NCI-H2171 (cell line): ENCODE data around the gene TTC9B.
"Not testable (repeated sequence)": the region's sequence is repeated elsewhere in the genome, so short reads cannot be mapped to it uniquely, and the experiment has no call there.

Source experiments
- DNase-seq: peaks from one replicate; lab custom pipeline; 2025; lab: John Stamatoyannopoulos, UW

Gene TTC9B

GRCh38 chr19:40232949-40233810 lies 15.0 kb upstream of the TTC9B start:
- DNase-seq = no peak

DNA sequence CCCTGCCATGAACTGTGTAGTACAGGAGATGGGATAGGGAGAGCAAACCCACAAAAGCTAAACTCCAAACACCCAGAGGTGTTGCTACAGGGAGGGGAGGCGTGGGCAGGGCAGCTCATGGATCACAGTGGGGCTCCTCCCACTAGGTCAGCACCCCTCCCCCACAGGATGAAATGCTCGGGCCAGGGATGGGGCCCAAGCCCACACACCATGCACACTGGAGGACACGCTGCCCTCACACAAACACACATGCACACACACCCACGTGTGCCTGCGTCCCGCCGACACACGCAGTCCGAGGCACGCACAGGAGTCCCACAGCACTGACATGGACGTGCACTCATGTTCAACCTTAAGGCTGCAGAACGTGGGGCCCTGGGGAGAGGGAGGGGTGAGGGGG lies 14.3 kb upstream of the TTC9B start:
- DNase-seq = no peak

DNA sequence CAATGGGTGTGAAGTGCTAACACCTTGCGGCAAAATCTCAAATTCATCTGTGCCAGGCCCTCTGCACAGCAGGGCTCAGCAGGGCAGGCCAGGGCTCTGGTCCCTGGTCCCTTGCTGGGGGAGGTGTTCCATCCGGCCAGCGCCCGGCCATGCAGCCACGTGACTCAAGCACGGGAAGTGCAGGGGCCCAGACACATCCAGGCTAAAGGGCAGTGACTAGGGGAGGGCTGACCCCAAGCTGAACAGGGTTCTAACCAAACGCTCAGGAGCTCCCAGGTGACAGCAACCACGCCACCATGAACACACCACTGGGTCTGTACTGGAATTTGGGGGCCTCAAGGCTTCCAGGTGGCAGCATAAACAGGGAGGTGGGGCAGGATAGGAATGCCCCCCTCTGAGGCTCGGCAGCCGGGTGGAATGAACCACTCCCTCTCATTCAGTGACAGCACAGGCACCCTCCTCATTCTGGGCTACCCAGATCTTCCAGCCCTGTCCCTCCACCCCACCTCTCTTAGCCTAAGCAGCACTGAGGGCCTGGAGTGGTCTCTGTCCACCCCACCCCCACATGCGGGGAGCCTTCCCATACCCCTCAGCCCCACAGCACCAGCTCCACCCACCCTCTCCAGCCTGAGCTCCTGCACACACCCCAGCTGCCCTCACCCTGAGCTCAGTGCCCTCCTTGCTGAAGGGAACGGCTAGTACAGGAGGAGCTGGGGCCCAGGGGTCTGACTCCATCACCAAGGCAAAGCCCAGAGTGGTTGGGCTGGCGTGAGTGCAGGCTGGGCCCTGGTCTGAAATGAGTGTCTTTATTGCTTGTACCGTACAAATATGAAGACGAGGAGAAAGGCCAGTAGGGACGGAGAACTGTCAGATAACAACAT lies 13.6 kb upstream of the TTC9B start:
- no peak for DNase-seq

DNA sequence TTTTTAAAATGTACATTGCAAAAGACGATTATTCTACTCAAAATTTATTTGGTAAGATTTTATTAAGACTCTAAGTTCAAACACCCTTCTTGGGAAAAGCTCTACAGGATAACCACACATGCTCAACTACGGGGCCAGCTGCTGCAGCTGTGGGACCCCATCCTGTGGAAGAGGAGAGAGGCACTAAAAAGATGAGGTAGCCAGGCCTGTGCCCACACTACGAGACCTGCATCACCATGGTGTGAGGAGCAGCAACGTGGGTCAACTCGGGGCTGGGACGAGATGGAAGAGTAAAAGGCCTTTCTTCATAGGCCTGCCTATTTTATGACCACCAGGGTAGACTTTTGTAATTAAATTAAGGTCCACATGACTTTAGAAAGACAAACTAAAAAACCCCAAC lies 12.9 kb upstream of the TTC9B start:
- DNase-seq = no peak

- no peak for DNase-seq
Observed at GRCh38 chr19:40229926-40230417, 11.8 kb upstream of the TTC9B start.

DNA sequence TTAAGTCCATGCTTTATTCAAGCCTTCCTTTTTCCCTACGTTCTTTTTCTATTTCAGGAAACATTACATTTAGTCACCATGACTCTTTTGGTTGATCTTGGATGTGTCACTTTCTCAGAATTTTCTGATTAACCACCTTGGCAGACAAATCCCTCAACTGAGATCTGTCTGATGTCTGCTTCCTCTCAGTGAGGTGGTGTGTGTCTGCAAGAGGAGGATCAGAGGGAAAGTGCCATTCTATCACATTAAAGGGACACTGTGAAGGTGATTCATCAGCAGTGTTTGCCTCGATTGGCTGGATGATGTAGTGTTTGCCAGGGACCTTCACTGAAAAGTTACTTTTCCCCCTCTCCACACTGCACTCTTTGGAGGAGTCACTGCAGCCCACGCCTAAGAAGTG lies 11.3 kb upstream of the TTC9B start:
- no peak for DNase-seq

- no peak for DNase-seq
Observed at GRCh38 chr19:40228863-40229262, 10.7 kb upstream of the TTC9B start.

GRCh38 chr19:40228346-40228745 lies 10.2 kb upstream of the TTC9B start:
- DNase-seq = no peak

DNA sequence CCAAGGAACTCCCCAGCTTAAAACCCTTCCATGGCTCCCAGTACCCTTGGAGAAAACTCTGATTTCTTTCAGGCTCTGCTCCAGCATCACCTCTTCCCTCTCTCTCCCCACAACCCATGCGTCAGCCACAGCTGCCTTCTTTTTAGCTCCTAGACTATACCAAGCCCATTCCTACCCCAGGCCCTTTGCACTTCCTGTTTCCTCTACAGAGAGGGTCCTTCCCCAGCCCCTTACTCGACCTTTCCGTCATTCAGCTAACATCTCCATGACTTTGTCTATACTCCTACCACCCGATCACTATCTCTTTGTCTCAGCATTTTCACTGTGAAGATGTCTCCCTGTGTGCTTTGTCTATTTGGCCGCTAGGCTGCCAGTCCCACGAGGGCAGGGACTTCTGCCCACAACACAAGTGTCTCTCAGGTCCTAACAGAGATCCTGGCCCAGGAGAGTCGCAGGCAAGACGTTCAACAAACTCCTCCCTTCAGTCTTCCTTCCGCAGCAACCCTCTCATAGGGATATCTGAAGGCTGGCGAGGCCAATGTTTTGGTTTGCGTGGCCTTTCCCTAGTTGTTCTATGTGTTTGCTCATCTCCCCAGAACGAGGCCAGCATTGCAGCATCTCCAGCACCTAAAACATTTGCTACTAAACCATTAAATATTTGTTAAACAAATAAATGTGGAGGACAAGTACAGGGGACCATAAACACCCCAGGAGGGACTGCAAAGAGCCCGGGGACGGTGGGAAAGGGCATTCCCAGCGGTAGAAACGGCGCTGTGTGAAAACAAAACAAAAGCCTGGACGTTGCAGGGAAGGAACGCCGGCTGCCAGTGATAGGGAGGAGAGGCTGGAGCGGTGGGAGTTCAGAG lies 7.5 kb upstream of the TTC9B start:
- no peak for DNase-seq

DNA sequence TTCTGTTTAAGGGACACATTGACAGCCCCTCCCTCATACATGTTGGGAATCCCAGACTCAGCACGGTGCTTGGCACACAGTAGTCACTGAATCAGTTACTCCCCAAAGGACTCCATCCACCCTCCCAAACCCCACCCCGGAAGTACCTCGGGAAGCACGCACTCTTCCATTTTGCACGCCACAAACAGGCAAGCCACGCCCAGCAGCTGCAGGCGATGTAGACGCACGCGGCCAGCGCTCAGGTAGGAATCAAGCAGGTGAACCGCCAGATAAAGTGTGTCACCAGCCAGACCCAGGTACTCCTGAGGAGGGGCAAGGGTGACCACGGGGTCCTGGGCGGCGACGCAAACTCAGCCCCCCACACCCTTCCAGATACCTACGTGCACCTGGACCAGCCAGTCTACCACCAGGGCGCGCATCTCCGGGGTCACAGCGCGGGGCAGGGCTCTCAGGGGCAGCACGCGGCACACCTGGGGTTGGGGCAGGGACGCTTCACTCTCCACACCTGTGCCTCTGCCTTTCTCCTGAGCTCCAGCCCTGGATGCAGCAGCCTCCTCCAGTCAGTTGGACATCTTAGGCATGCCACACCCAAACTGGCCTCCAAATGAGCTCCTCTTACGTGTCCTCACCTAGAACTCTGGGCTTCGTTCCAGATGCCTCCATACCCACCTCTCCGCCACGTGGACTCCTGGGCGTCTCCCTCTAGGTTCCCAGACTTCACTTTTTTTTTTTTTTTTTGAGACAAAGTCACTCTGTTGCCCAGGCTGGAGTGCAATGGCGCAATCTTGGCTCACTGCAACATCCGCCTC lies 6.4 kb upstream of the TTC9B start:
- DNase-seq = no peak

GRCh38 chr19:40223135-40223822 lies 5.1 kb upstream of the TTC9B start:
- DNase-seq = no peak

DNA sequence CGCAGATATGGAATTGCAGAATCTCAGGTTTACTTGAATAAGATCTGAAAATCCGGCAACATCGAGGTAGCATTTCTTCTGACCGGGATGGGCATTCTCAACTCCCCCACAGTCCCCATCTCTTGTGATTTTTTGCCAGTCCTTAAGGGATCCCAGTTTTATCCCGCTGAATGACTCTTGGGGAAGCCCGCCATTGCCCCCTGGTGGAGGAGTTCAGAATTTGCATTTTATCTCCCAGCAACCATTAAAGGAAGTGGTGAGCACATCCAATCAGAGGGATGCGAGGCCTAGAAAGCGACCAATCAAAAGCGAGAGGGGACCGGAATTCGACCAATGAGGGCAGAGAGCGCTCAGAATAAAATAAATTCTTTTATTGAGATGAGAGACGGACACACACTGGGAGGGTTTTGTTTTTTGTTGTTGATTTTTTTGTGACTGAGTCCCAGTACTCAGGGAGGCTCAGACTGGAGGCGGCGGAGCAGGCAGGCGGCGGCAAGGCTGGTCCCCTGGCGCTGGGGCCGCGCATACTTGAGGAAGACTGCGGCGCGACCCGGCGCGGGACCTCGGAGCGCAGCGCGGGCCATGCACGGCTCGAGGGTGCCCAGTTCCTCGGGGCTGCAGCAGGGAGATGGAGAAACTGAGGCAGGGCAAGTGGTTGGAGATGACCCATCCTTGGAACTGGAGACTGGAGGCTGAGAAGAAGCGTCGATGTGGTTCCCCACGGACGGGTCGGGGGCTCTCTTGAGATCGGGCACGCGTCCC lies 3.9 kb upstream of the TTC9B start:
- DNase-seq = peak; percentile 35

DNA sequence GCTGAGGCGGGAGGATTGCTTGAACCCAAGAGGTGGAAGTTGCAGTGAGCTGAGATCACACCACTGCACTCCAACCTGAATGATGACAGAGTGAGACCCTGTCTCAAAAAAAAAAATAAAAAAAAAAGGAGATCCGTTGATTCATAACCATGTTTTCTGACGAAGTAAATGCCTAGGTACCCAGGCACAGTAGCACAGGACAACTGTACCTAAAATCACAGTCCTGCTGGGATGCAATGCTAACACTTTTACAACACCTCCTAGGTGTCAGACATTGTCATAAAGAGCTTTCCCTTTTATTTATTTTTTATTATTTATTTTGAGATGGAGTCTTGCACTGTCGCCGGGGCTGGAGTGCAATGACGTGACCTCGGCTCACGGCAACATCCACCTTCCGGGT lies 2.5 kb upstream of the TTC9B start:
- DNase-seq = no peak

DNA sequence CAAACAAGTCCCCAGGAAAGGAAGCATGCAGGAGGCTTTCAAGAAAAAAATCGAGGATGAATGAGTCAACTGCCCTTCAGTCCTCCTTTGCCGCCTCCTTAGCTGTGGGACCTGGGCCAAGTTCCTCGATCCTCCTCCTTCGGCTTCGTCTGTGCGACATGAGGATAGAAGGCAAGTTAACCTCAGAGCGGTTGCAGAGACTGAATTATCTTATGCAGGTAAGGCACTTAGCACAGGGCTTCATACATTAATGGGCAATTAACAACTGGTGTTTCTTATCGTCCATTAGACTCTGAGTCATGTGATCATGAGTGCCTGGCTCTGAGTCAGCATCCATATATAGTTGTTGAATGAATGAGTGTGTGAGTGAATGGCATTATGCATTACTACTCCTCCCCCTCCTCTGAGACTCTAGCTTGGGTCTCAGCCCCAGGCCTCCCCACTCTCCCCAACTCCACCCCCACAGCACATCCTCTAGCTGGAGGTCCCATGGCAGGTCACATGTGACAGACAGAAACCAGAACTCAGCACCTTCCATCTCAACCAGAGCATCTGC lies 1.6 kb upstream of the TTC9B start:
- no peak for DNase-seq

DNA sequence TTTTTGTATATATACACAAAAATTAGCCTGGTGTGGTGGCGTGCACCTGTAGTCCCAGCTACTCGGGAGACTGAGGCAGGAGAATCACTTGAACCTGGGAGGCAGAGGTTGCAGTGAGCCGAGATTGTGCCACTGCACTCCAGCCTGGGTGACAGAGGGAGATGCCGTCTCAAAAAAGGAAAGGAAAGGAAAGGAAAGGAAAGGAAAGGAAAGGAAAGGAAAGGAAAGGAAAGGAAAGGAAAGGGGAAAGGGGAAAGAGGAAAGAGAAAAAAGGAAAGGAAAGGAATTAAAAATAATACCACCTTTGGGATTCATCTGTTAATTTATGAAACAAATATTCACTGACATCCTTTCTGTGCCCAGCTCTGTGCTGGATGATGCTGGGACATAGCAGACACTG lies 845 bp upstream of the TTC9B start:
- DNase-seq = not testable (repeated sequence)

DNA sequence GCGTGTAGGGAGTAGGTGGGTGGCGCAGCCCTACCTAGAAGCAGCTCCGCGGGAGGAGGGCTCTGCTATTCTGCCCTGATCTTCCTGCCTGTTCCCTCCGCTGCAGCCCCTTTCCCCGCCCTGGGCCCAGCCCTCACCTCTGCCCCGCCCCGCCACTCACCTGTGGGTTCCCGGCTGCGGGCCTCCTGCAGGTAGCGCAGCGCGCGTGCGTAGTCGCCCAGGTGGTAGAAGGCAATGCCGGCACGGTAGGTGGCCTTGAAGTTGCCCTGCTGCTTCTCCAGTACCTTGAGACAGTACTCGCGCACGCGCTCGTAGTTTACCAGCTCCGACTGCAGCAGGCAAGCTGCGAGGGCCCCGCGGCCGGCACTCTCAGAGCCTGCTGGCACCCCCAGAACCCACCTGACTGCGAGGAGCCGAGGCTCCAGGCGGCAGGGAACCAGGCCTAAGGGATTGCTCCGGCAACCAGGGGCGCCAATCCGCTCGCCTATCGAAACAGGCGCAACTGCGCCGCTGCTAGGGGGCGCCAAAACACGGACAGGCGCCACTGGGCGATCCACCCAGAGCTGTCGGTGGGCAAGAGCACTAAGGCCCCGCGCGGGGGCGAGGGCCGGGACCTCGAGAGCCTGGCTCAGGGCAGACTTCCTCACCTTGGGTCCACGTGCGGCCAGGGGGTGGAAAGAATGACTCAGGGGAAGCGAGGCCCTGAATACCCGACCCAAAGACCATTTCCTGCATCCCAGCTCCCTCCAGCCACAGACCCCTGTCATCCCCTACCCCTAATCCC lies 965 bp downstream of the TTC9B start:
- peak; percentile 69 for DNase-seq

DNA sequence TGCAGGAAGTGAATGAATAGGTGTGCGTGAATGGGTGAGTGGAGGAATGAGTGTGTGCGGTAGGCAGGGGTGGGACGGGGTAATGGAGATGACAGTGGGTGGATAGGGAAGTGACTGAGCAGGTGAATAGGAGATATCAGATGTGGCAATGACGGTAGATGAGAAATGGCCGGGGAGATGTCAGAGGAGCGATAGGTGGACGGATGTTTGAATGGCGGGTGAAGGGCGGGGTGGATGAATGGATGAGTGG lies 1.5 kb downstream of the TTC9B start:
- DNase-seq = no peak

DNA sequence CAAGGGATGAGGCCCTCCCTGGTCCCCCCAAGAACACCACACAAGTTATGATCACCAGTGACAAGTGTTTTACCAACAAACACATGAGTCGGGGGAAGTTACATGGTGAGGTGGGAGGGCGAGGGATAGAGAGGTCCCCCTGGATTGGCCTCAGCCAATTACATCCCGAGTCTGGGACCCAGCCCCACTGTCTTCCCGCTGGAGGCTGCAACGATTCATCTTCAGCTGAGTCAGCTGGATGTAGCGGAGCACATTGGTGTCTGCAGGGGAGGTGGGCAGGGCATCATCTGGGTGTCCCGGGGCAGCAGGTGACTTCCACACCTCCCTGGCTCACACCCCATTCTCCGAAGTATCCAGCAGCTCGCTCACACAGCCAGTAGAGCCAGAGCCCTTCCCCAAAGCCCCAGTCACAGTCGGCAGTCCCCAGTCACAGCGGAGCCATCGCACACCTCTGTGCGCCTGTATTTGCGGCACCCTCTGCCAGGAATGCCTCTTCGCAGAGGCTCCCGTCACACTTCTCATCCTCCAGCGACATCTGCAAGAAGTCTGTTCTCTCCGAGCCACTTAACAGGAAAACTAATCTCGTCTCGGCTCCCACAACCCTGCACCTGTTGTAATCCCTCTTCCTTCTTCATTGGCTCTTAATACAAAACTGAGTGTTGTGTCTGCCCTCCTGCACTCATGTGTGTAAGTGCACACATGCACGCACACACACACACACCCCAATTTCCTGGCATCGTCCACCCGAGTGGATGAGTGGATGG lies 2.0 kb downstream of the TTC9B start:
- DNase-seq = no peak
